HFF-Myc (cell line): ENCODE data around the gene HSD17B3.
A peak's percentile ranks its signal among the peaks of the same experiment; 100 is the strongest.

Experiments
- DNase-seq: peaks from one replicate; pipeline ENCODE4 v3.0.0-alpha.2; 2011; ENCODE audit warnings: low read depth; ENCODE audit errors: extremely low read depth
- H3K4me3 ChIP-seq: replicated peaks from 2 replicates; pipeline ENCODE4 v1.5.1; 2011; ENCODE audit warnings: low read depth, mild to moderate bottlenecking, control low read depth, low read length
- TF ChIP-seq, protein P1 (sequence below): IDR thresholded peaks from 2 replicates; pipeline ENCODE4 v1.5.1; 2012; ENCODE audit warnings: mild to moderate bottlenecking, low read depth, low read length, control low read depth; ENCODE audit errors: missing control alignments

HSD17B3 gene

DNA sequence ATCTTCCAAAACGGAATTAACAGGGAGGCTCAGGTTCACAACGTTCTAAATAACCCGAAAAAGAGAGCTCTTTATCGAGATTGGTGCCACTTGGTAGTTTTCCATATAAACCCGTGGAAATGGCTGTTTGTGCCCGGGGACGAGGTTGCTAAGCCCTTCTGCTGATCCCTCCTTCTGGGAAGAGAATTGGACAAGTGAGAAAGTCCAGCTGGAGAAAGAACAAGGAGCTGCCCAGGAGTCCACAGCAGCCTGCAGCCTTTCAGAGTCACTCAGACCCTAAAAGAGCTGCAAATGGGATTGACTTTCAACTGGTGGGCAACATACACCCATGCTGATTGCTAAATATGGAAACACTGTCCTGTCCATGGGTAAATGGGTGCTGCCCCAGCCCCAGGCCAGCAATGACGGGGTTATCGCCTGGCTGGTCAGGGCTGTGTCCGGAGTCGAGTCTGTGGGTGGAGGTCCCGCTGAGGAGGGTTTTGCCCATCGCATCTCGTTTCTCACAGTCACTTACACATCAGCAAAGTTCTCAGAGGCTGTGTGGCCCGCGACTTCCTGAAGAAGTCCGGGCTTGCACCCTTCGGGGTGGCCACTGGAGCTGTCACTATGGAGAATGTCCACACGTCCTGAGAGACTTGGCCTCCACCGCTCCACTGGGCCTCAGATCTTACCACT is 40.7 kb upstream of the HSD17B3 start:
- TF ChIP-seq, protein P1, sequence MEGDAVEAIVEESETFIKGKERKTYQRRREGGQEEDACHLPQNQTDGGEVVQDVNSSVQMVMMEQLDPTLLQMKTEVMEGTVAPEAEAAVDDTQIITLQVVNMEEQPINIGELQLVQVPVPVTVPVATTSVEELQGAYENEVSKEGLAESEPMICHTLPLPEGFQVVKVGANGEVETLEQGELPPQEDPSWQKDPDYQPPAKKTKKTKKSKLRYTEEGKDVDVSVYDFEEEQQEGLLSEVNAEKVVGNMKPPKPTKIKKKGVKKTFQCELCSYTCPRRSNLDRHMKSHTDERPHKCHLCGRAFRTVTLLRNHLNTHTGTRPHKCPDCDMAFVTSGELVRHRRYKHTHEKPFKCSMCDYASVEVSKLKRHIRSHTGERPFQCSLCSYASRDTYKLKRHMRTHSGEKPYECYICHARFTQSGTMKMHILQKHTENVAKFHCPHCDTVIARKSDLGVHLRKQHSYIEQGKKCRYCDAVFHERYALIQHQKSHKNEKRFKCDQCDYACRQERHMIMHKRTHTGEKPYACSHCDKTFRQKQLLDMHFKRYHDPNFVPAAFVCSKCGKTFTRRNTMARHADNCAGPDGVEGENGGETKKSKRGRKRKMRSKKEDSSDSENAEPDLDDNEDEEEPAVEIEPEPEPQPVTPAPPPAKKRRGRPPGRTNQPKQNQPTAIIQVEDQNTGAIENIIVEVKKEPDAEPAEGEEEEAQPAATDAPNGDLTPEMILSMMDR = no peak
- H3K4me3 ChIP-seq = no peak overlapping the region
- DNase-seq = no peak

DNA sequence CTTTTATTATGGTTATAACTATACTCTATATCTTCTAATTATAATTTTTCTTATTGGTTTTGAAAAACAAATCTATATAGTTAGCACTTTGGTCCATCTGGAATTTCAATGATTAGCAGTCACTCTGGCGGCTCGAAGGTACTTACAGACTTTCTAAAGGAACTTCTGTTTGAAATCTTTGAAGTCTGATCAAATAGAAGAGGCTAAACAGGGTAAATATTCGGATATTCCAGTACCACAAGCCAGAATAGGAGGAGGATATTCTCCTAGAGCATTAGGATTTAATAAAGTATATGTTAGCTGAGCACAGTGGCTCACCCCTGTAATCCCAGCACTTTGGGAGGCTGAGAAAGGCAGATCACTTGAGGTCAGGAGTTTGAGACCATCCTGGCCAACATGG is 38.7 kb upstream of the HSD17B3 start:
- DNase-seq = no peak
- TF ChIP-seq, protein P1 = no peak
- no peak overlapping the region for H3K4me3 ChIP-seq

DNA sequence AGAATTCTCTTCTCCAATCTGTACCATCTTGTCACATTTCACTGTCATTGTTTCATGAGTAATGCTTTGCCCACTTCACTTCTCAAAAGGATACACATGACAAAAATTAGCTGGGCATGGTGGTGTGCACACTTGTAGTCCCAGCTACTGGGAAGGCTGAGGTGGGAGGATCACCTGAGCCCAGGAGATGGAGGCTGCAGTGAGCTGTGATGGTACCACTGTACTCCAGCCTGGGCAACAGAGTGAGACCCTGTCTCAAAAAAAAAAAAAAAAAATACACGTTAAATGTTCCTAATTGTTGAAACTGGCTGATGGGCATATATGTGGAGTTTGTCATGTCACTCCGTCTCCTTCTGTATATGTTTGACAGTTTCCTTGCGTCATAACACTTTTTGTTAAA is 36.3 kb upstream of the HSD17B3 start:
- DNase-seq = no peak
- TF ChIP-seq, protein P1 = no peak
- H3K4me3 ChIP-seq = no peak overlapping the region

DNA sequence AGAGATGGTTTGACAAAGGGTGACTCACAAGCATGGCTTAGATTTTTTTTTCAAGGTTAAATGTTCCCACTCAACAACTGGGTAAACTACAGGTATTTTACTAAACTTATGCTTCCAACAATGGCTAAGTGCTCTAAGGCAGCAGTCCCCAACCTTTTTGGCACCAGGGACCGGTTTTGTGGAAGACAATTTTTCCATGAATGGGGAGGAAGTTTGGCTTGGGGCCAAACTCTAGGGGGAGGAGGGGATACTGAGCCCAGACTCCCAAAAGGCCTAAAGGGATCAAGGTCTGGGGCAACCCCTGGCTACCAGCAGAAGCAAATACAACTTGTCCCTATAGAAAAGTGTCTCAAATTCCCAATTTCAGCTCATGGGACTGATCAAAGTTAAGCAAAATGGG is 32.0 kb upstream of the HSD17B3 start:
- no peak overlapping the region for H3K4me3 ChIP-seq
- TF ChIP-seq, protein P1 = no peak
- no peak for DNase-seq

DNA sequence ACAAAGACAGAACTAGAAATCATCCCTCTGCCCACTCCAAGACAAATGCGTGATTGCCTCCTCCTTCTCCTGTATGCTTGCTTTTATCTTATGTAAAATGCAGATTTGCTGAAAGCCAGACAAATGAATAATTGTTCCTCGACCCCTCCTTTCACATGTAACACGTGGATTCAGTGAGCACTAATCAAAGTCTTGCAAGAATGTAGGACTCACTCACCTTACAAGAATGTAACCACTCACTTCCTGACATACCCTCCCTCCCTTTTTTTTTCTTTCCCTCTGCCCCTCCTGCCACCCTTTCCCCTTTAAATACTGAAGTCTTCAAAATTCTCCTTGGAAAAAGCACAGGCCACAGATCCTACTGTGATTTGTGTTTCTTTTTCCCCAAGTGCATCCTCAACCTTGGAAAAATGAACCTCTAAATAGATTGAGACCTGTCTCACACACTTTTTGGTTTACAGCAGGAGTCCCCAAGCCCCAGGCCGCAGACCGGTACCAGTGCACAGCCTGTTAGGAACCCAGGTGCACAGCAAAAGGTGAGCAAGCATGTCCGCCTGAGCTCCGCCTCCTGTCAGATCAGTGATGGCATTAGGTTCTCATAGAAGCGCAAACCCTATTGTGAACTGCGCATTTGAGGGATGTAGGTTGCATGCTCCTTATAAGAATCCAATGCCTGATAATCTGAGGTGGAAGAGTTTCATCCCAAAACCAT is 29.4 kb upstream of the HSD17B3 start:
- TF ChIP-seq, protein P1 = no peak
- no peak overlapping the region for H3K4me3 ChIP-seq
- no peak for DNase-seq

DNA sequence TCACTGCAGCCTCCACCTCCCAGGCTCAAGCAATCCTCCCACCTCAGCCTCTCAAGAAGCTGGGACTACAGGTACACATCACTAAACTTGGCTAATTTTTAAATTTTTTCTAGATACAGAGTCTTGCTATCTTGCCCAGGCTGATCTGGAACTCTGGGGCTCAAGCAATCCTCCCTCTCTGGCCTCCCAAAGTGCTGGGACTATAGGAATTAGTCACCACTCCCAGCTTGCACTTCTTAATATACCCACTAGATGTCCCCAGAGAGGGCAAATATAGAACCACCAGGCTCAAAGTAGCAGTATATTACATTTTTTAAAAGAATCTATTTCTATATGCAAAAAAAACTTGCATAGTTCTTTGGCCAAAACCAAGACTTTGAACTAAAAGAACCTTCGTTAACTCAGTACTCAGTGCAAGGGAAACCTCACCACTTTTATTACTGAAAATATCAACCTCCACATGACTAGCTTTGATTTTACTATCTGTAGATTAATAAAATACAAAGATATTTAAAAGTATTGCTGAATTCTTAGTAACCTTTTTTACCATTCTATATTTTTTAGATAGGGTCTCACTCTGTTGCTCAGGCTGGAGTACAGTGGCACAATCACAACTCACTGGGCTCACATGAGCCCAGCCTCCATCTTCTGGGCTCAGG is 25.8 kb upstream of the HSD17B3 start:
- TF ChIP-seq, protein P1 = peak; percentile 71
- DNase-seq = no peak
- no peak overlapping the region for H3K4me3 ChIP-seq
